ENCODE results near the gene TOX4.

TOX4 gene

DNA sequence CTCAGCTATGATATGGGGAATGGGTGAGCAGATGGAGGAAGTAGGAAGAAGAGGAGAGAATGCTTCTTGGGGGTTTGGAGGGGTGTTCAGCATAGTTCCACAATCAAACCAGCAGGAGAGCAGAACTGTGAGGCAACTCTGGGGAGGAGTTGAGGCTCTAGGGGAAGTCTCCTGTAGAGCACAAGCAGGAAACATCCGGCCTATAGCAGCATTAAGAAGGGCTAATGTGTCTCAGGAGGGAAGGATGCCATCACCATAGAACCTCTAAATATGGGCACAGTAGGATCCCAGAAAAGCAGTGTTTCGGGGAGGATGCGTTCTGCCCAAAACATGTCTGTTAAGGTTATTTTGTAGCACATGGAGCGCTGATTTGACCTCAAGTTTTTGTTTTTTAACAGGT, 57.6 kb downstream of the TOX4 start:
- Histone ChIP-seq H3F3A (ENCODE audit: insufficient read depth) (no peaks in the 10 kb centered on the region), H3K79me2 (ENCODE audit: insufficient read depth, low read length) (no peaks in the 10 kb centered on the region), H3K4me3 (ENCODE audit: insufficient read depth, low read length, poor library complexity, severe bottlenecking) (no peak overlapping the region), H3K36me3 (ENCODE audit: low read length) (no peaks in the 10 kb centered on the region), H3K27me3 (ENCODE audit: low read length) (no peaks in the 10 kb centered on the region), H2AFZ (ENCODE audit: low read depth, low read length, severe bottlenecking) (no peak overlapping the region), H3K9ac (ENCODE audit: low read length) (no peak overlapping the region), H3K27ac (ENCODE audit: low read depth, low read length) (no peak overlapping the region), H3K9me2 (replicated peaks; ENCODE audit: insufficient read depth, low read length) (no peaks in the 10 kb centered on the region), H4K20me1 (ENCODE audit: low read depth, low read length) (no peaks in the 10 kb centered on the region), H3K9me3 (ENCODE audit: insufficient read depth, low read length) (no peaks in the 10 kb centered on the region), H3K4me2 (ENCODE audit: low read depth, low read length, poor library complexity, severe bottlenecking) (no peak overlapping the region)
- TF ChIP-seq, protein P1, sequence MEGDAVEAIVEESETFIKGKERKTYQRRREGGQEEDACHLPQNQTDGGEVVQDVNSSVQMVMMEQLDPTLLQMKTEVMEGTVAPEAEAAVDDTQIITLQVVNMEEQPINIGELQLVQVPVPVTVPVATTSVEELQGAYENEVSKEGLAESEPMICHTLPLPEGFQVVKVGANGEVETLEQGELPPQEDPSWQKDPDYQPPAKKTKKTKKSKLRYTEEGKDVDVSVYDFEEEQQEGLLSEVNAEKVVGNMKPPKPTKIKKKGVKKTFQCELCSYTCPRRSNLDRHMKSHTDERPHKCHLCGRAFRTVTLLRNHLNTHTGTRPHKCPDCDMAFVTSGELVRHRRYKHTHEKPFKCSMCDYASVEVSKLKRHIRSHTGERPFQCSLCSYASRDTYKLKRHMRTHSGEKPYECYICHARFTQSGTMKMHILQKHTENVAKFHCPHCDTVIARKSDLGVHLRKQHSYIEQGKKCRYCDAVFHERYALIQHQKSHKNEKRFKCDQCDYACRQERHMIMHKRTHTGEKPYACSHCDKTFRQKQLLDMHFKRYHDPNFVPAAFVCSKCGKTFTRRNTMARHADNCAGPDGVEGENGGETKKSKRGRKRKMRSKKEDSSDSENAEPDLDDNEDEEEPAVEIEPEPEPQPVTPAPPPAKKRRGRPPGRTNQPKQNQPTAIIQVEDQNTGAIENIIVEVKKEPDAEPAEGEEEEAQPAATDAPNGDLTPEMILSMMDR (IDR thresholded peaks at IDR 0.05; ENCODE audit: insufficient read depth, low read length, poor library complexity, severe bottlenecking): no peak

DNA sequence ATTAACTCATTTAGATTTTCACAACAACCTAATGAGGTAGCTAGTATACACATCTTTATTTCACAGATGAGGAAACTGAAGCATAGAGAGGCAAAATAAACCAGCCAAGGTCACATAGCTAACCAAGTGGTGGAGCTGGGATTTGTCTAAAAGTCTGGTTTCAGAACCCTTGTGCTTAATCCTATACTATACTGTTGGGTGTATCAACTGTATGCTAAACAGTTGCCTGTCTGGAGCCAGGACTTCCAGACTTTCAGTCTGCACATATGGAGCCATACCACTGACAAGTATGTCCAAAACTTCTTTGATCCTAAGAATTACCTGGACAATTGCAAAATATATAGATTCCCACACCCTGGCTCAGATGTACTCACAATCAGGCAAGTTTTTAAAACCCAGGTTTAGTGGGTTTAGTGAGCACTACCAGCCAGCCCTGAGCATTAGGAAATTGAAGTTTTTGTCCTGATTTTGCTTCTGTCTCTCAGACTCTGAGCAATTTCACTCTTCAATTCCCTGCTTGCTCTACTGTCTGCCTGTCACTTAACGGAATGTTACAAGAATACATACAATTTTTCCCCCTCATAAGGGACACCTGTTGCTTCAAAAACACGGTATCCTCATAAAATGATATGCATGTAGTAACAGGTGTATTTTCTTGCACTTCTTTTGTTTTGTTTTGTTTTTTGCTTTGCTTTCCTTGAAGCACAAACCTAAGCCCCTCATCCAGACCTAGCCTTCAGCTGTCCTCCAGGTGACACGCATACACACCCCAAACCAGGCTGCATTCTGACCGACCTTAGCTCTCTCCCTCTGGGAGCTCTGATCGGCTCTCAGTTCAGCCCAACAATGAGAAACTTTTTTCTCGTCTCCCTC, 58.8 kb downstream of the TOX4 start:
- H3K9me3 ChIP-seq (ENCODE audit: insufficient read depth, low read length): no peaks in the 10 kb centered on the region
- no peaks in the 10 kb centered on the region for H4K20me1 ChIP-seq (ENCODE audit: low read depth, low read length)
- H3K9me2 ChIP-seq (replicated peaks; ENCODE audit: insufficient read depth, low read length): no peaks in the 10 kb centered on the region
- no peak overlapping the region for H2AFZ ChIP-seq (ENCODE audit: low read depth, low read length, severe bottlenecking)
- no peak for TF ChIP-seq EZH2phosphoT487 (conservative IDR thresholded peaks at IDR 0.05; ENCODE audit: low read length)
- TF ChIP-seq, protein P1 (IDR thresholded peaks at IDR 0.05; ENCODE audit: insufficient read depth, low read length, poor library complexity, severe bottlenecking): no peak
- no peaks in the 10 kb centered on the region for H3K36me3 ChIP-seq (ENCODE audit: low read length)
- no peaks in the 10 kb centered on the region for H3K79me2 ChIP-seq (ENCODE audit: insufficient read depth, low read length)
- no peak overlapping the region for H3K9ac ChIP-seq (ENCODE audit: low read length)
- H3K27ac ChIP-seq (ENCODE audit: low read depth, low read length): no peak overlapping the region
- no peak overlapping the region for H3K4me2 ChIP-seq (ENCODE audit: low read depth, low read length, poor library complexity, severe bottlenecking)
- no peaks in the 10 kb centered on the region for H3K27me3 ChIP-seq (ENCODE audit: low read length)
- no peak overlapping the region for H3K4me3 ChIP-seq (ENCODE audit: insufficient read depth, low read length, poor library complexity, severe bottlenecking)
- no peaks in the 10 kb centered on the region for H3F3A ChIP-seq (ENCODE audit: insufficient read depth)

DNA sequence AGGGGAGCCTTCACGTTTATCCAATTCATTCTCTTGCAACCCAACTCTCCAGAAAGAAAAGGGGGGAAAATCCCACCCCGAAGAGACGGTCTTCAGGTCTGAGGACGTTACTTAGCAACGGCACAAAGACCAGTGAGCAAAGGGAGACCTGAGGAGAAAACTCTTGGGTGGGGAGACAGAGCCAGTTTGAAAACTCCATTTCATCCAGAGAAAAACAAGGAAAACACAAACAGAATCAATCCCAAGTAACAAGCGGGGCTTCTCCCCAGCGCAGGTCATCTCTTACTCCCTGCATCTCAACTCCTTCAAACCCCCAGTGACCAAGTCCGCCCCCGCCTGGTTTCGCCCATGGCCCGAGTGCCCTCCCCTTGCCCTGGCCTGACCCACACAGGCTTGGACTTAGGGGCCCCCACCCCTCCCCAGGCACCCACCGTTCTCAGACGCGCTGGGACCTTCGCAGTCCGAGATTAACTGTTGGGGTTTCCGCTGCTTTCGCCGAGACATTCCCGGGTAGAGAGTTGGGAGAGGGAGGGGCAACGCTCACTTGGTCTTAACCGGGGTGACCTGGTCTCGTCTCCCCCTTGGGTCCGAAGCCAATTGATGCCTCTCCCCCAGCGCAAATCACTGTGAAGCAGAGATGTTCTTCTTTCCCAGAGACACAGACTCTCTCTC, 59.6 kb downstream of the TOX4 start:
- Histone ChIP-seq H3K9me3 (ENCODE audit: insufficient read depth, low read length) (no peaks in the 10 kb centered on the region), H3F3A (ENCODE audit: insufficient read depth) (no peaks in the 10 kb centered on the region), H2AFZ (ENCODE audit: low read depth, low read length, severe bottlenecking) (no peak overlapping the region), H3K36me3 (ENCODE audit: low read length) (no peaks in the 10 kb centered on the region), H4K20me1 (ENCODE audit: low read depth, low read length) (no peaks in the 10 kb centered on the region), H3K9me2 (replicated peaks; ENCODE audit: insufficient read depth, low read length) (no peaks in the 10 kb centered on the region), H3K79me2 (ENCODE audit: insufficient read depth, low read length) (no peaks in the 10 kb centered on the region), H3K4me2 (ENCODE audit: low read depth, low read length, poor library complexity, severe bottlenecking) (no peak overlapping the region), H3K27me3 (ENCODE audit: low read length) (no peaks in the 10 kb centered on the region), H3K27ac (ENCODE audit: low read depth, low read length) (no peak overlapping the region), H3K4me3 (ENCODE audit: insufficient read depth, low read length, poor library complexity, severe bottlenecking) (no peak overlapping the region), H3K9ac (ENCODE audit: low read length) (no peak overlapping the region)
- TF ChIP-seq EZH2phosphoT487 (conservative IDR thresholded peaks at IDR 0.05; ENCODE audit: low read length): no peak
- TF ChIP-seq, protein P1 (IDR thresholded peaks at IDR 0.05; ENCODE audit: insufficient read depth, low read length, poor library complexity, severe bottlenecking): no peak
